HepG2 (cell line): ENCODE data around the gene POLR2F. TPM values are rescaled to one million over a fixed set of nuclear protein-coding genes. Genes with fewer than 3 reads are reported as not detected.

ENCODE experiments used
- HES4 ChIP-seq: sonication (generic); formaldehyde crosslinking; IDR thresholded peaks from 2 replicates; pipeline ENCODE4 v1.9.0; 2021; ENCODE audit warnings: mild to moderate bottlenecking, missing genetic modification reagents, borderline replicate concordance
- HMGXB4 ChIP-seq, 2 experiments: sonication (generic) in 1 of 2; formaldehyde crosslinking in 1 of 2; IDR thresholded peaks; 2 replicates each; pipeline versions ENCODE4 v1.4.0 to v1.6.1; 2018 to 2020; ENCODE audit warnings: missing genetic modification reagents in 2 of 2, borderline replicate concordance in 1 of 2, low read depth in 1 of 2, mild to moderate bottlenecking in 1 of 2, missing biosample characterization in 1 of 2
- HNF1B ChIP-seq: sonication (generic); formaldehyde crosslinking; IDR thresholded peaks from 2 replicates; pipeline ENCODE4 v1.5.1; 2020; ENCODE audit warnings: mild to moderate bottlenecking, moderate library complexity, missing genetic modification reagents
- HOXA5 ChIP-seq: sonication (generic); formaldehyde crosslinking; IDR thresholded peaks from 2 replicates; pipeline ENCODE4 v1.4.0; 2020; ENCODE audit warnings: missing genetic modification reagents
- NAIF1 ChIP-seq: sonication (generic); formaldehyde crosslinking; IDR thresholded peaks from 2 replicates; pipeline ENCODE4 v1.5.0; 2020; ENCODE audit warnings: mild to moderate bottlenecking, missing genetic modification reagents, borderline replicate concordance
- PPARG ChIP-seq: conservative IDR thresholded peaks from 2 replicates; pipeline ENCODE4 v1.6.1; 2016; ENCODE audit warnings: missing biosample characterization, missing genetic modification reagents
- PRDM10 ChIP-seq: sonication (generic); formaldehyde crosslinking; IDR thresholded peaks from 2 replicates; pipeline ENCODE4 v1.4.0; 2020; ENCODE audit warnings: low read depth, missing genetic modification reagents
- TSC22D2 ChIP-seq: sonication (generic); formaldehyde crosslinking; IDR thresholded peaks from 2 replicates; pipeline ENCODE4 v1.5.1; 2020; ENCODE audit warnings: missing genetic modification reagents, mild to moderate bottlenecking, borderline replicate concordance
- ZBTB26 ChIP-seq: IDR thresholded peaks from 2 replicates; pipeline ENCODE4 v1.6.1; 2016; ENCODE audit warnings: missing compliant biosample characterization, missing genetic modification reagents, borderline replicate concordance
- ZBTB43 ChIP-seq: sonication (generic); formaldehyde crosslinking; conservative IDR thresholded peaks from 2 replicates; pipeline ENCODE4 v1.4.0; 2020; ENCODE audit warnings: missing genetic modification reagents
- ZNF484 ChIP-seq: sonication (generic); formaldehyde crosslinking; IDR thresholded peaks from 2 replicates; pipeline ENCODE4 v1.5.1; 2020; ENCODE audit warnings: mild to moderate bottlenecking, low read depth, missing genetic modification reagents, borderline replicate concordance
- ZNF782 ChIP-seq: sonication (generic); formaldehyde crosslinking; IDR thresholded peaks from 2 replicates; pipeline ENCODE4 v1.4.0; 2020; ENCODE audit warnings: missing genetic modification reagents, mild to moderate bottlenecking, borderline replicate concordance
- ZNF878 ChIP-seq: sonication (generic); formaldehyde crosslinking; IDR thresholded peaks from 2 replicates; pipeline ENCODE4 v1.8.1; 2023; ENCODE audit warnings: mild to moderate bottlenecking, missing genetic modification reagents, moderate library complexity
- polyA plus RNA-seq, 8 experiments: library from polyadenylated mRNA; depleted of rRNA in 3 of 8; stranded (reverse) in 7 of 8; unstranded in 1 of 8; fragments of >200 nt; fragmentation: Illumina TruSeq in 4 of 8; extraction: Trizol in 4 of 8; gene quantifications; 2 replicates each; pipeline versions ENCODE4 v1.2.1 to v1.2.3, GENCODE V29; 2011 to 2016; ENCODE audit warnings: low read depth in 4 of 8, missing spikeins in 1 of 8, mixed read lengths in 1 of 8; ENCODE audit not compliant: insufficient read depth in 1 of 8
- total RNA-seq, 5 experiments: library from RNA; depleted of rRNA; stranded (reverse); fragments of >200 nt; fragmentation: Illumina TruSeq; extraction: Trizol; gene quantifications; 2 replicates each; pipeline ENCODE4 v1.2.3, GENCODE V29; 2016; ENCODE audit warnings: low read depth in 1 of 5

The POLR2F gene
- total and polyA plus RNA-seq, 2 of the 13 experiments (the other 11 are each of a cell fraction or from before 2014, with no cell fraction given): 135 to 158 TPM

- no peak for TF ChIP-seq PRDM10 (CRISPR knock-in tag)
- TF ChIP-seq HMGXB4 (CRISPR knock-in tag; IDR thresholded peaks at IDR 0.05; ENCODE audit: borderline replicate concordance in 1 of 2, low read depth in 1 of 2): no peak
- no peak for TF ChIP-seq ZNF782
- no peak for TF ChIP-seq ZBTB43 (CRISPR knock-in tag)
- no peak for TF ChIP-seq TSC22D2 (CRISPR knock-in tag)
- TF ChIP-seq ZNF484 (CRISPR knock-in tag): no peak
- no peak for TF ChIP-seq NAIF1 (CRISPR knock-in tag)
- no peak for TF ChIP-seq ZNF878 (CRISPR knock-in tag)
- TF ChIP-seq ZBTB26 (CRISPR knock-in tag): no peak
- no peak for TF ChIP-seq HES4 (CRISPR knock-in tag)
- no peak for TF ChIP-seq HNF1B (CRISPR knock-in tag)
- no peak for TF ChIP-seq HOXA5 (CRISPR knock-in tag)
- TF ChIP-seq PPARG (CRISPR knock-in tag): no peak
- TF ChIP-seq, all 625 proteins: peak for 0
Observed at GRCh38 chr22:37990862-37991261, 37.4 kb downstream of the POLR2F start (continued).
